Keratinocyte (primary cell): Measurements from ENCODE around the gene PHLDA3. TPM values are rescaled to one million over a fixed set of nuclear protein-coding genes. Genes with fewer than 3 reads are reported as not detected.

Source experiments
- DNase-seq: peaks from one replicate; pipeline ENCODE4 v3.0.0-alpha.2; 2011; ENCODE audit warnings: low read depth, missing footprints, low spot score
- FAIRE-seq: peaks from 2 replicates; lab custom pipeline; 2011; peaks lifted over from hg19 to GRCh38; lab: Jason Lieb, UNC
- H2AFZ ChIP-seq: 2 replicates; pipeline ENCODE4 v1.6.0; 2012; ENCODE audit warnings: low read length, control low read depth, inconsistent platforms; ENCODE audit not compliant: control insufficient read depth
- H3K27ac ChIP-seq: 2 replicates; pipeline ENCODE4 v1.5.1; 2011; ENCODE audit warnings: low read length; ENCODE audit not compliant: control insufficient read depth, insufficient read depth
- H3K27me3 ChIP-seq: 3 replicates; pipeline ENCODE4 v1.6.0; 2011; ENCODE audit warnings: low read length; ENCODE audit not compliant: control insufficient read depth, insufficient read depth; ENCODE audit errors: extremely low read depth
- H3K36me3 ChIP-seq, 2 experiments: 2 replicates in 1 of 2; 3 replicates in 1 of 2; pipeline ENCODE4 v1.5.1; 2011; ENCODE audit warnings: low read length in 2 of 2, mild to moderate bottlenecking in 1 of 2; ENCODE audit not compliant: control insufficient read depth in 2 of 2, insufficient read depth in 2 of 2; ENCODE audit errors: extremely low read depth in 1 of 2
- H3K4me1 ChIP-seq: 3 replicates; pipeline ENCODE4 v1.5.1; 2011; ENCODE audit warnings: low read length; ENCODE audit not compliant: control insufficient read depth, insufficient read depth; ENCODE audit errors: extremely low read depth
- H3K4me2 ChIP-seq: 3 replicates; pipeline ENCODE4 v1.6.0; 2011; ENCODE audit warnings: low read depth, low read length; ENCODE audit not compliant: control insufficient read depth, insufficient read depth; ENCODE audit errors: extremely low read depth
- H3K4me3 ChIP-seq, 3 experiments: fragments of 200-600 bp in 1 of 3; sonication (generic) in 1 of 3; 2 replicates in 2 of 3; 3 replicates in 1 of 3; pipeline ENCODE4 v1.5.1; 2011 to 2016; ENCODE audit warnings: low read length in 3 of 3, mild to moderate bottlenecking in 3 of 3, control low read depth in 2 of 3, inconsistent platforms in 1 of 3, low read depth in 1 of 3, mixed read lengths in 1 of 3, mixed run types in 1 of 3, moderate library complexity in 1 of 3; ENCODE audit not compliant: control insufficient read depth in 2 of 3, insufficient read depth in 2 of 3; ENCODE audit errors: extremely low read depth in 1 of 3
- H3K79me2 ChIP-seq: 2 replicates; pipeline ENCODE4 v1.6.0; 2012; ENCODE audit warnings: low read length; ENCODE audit not compliant: control insufficient read depth, insufficient read depth
- H3K9ac ChIP-seq: 3 replicates; pipeline ENCODE4 v1.6.0; 2011; ENCODE audit warnings: low read length; ENCODE audit not compliant: control insufficient read depth, insufficient read depth; ENCODE audit errors: extremely low read depth
- H3K9me1 ChIP-seq: 3 replicates; pipeline ENCODE4 v1.6.0; 2011; ENCODE audit warnings: low read length; ENCODE audit not compliant: control insufficient read depth, insufficient read depth; ENCODE audit errors: extremely low read depth
- H3K9me3 ChIP-seq: 2 replicates; pipeline ENCODE4 v1.5.1; 2012; ENCODE audit warnings: low read depth, low read length; ENCODE audit not compliant: control insufficient read depth
- H4K20me1 ChIP-seq: 3 replicates; pipeline ENCODE4 v1.6.0; 2011; ENCODE audit warnings: low read length; ENCODE audit not compliant: control insufficient read depth, insufficient read depth; ENCODE audit errors: extremely low read depth
- CTCF ChIP-seq, 3 experiments: IDR thresholded peaks in 1 of 3; conservative IDR thresholded peaks in 1 of 3; optimal IDR thresholded peaks in 1 of 3; 2 replicates in 2 of 3; 3 replicates in 1 of 3; pipeline versions ENCODE3 to v1.5.1; 2011; ENCODE audit warnings: low read length in 3 of 3, mild to moderate bottlenecking in 3 of 3, moderate library complexity in 2 of 3, control low read depth in 1 of 3, inconsistent platforms in 1 of 3; ENCODE audit not compliant: insufficient read depth in 2 of 3; ENCODE audit errors: extremely low read depth in 1 of 3
- EZH2 ChIP-seq: IDR thresholded peaks from one replicate; pipeline ENCODE4 v1.6.1; 2012; ENCODE audit warnings: inconsistent platforms, mild to moderate bottlenecking, low read length, moderate library complexity
- dilution Hi-C: fragments of 300-500 bp; cut with MboI; formaldehyde crosslinking; loops from one replicate; pipeline ENCODE4 v1.7.0; 2020; ENCODE audit warnings: low sequenced_read_pairs; ENCODE audit not compliant: extremely low pct_ligation_motif_present
- polyA plus RNA-seq, 5 experiments: library from polyadenylated mRNA; depleted of rRNA in 3 of 5; stranded (reverse) in 3 of 5; stranded (forward) in 1 of 5; unstranded in 1 of 5; fragments of >200 nt; gene quantifications; 1 replicate in 1 of 5; 2 replicates in 3 of 5; 3 replicates in 1 of 5; pipeline versions ENCODE4 v1.2.1 to v1.2.3, GENCODE V29; 2011 to 2012; ENCODE audit warnings: missing spikeins in 2 of 5, low read depth in 1 of 5, low replicate concordance in 1 of 5

PHLDA3 gene
- polyA plus RNA-seq, 1 donor (not counting 4 experiments of a cell fraction or from before 2014, with no cell fraction given) = 48.2 TPM

- FAIRE-seq = no peak
- Histone ChIP-seq H2AFZ (no peak overlapping the region), H3K79me2 (peaks cover 10% of the 10 kb centered on the region), H3K27me3 (no peaks in the 10 kb centered on the region), H3K36me3 (no peaks in the 10 kb centered on the region), H3K4me3 (no peak overlapping the region), H3K9me1 (no peaks in the 10 kb centered on the region), H3K27ac (no peak overlapping the region), H4K20me1 (no peaks in the 10 kb centered on the region), H3K4me2 (no peak overlapping the region), H3K9ac (no peak overlapping the region), H3K9me3 (no peaks in the 10 kb centered on the region), H3K4me1 (peaks cover 24% of the 10 kb centered on the region)
- dilution Hi-C loops = no loop called here
- DNase-seq = no peak
- TF ChIP-seq EZH2 (no peak), CTCF (optimal IDR thresholded peaks at IDR 0.05 in 1 of 3, IDR thresholded peaks at IDR 0.05 in 1 of 3, conservative IDR thresholded peaks at IDR 0.05 in 1 of 3; ENCODE audit: extremely low read depth in 1 of 3, insufficient read depth in 2 of 3, low read length in 3 of 3) (no peak)
These were observed 41.7 kb upstream of the PHLDA3 start for GRCh38 chr1:201510734-201511133.

- no peak overlapping the region for H3K9ac ChIP-seq
- DNase-seq (no peak), FAIRE-seq (no peak)
- H3K27ac ChIP-seq = no peak overlapping the region
- H4K20me1 ChIP-seq = peaks cover 3% of the 10 kb centered on the region
- TF ChIP-seq EZH2 = no peak
- no peak for TF ChIP-seq CTCF (optimal IDR thresholded peaks at IDR 0.05 in 1 of 3, IDR thresholded peaks at IDR 0.05 in 1 of 3, conservative IDR thresholded peaks at IDR 0.05 in 1 of 3; ENCODE audit: extremely low read depth in 1 of 3, insufficient read depth in 2 of 3, low read length in 3 of 3)
- H3K4me3 ChIP-seq = no peak overlapping the region
- H3K9me3 ChIP-seq = no peaks in the 10 kb centered on the region
- dilution Hi-C loops = no loop called here
- H3K27me3 ChIP-seq = no peaks in the 10 kb centered on the region
- H3K36me3 ChIP-seq = no peaks in the 10 kb centered on the region
- H3K4me1 ChIP-seq = peaks cover 28% of the 10 kb centered on the region
- H3K9me1 ChIP-seq = peaks cover 5% of the 10 kb centered on the region
- no peak overlapping the region for H3K4me2 ChIP-seq
- no peak overlapping the region for H2AFZ ChIP-seq
- H3K79me2 ChIP-seq = peaks cover 20% of the 10 kb centered on the region
These were observed 40.8 kb upstream of the PHLDA3 start for GRCh38 chr1:201509601-201510374.
